H1 (cell line): ENCODE measurements around the gene HOATZ. TPM values are rescaled to one million over a fixed set of nuclear protein-coding genes. Genes with fewer than 3 reads are reported as not detected.

Experiments used
- CTCF ChIA-PET: fragments of 300-600 bp; sonication (Branson Sonifier 250); formaldehyde crosslinking; loops from one replicate; lab custom pipeline; 2021; ENCODE audit not compliant: partially characterized antibody; lab: Charles Lee
- POLR2A ChIA-PET: fragments of 300-600 bp; sonication (Branson Sonifier 250); formaldehyde crosslinking; loops from one replicate; lab custom pipeline; 2021; ENCODE audit warnings: inconsistent platforms; ENCODE audit not compliant: partially characterized antibody; lab: Charles Lee
- DNase-seq, 2 experiments: peaks; one replicate each; pipeline versions ENCODE4 v3.0.0 to v3.0.0-alpha.2; 2010 to 2022; ENCODE audit warnings: low spot score in 2 of 2, low read depth in 1 of 2, mixed read lengths in 1 of 2
- FAIRE-seq: peaks from 2 replicates; lab custom pipeline; 2011; peaks lifted over from hg19 to GRCh38; lab: Jason Lieb, UNC
- H2AFZ ChIP-seq: 2 replicates; pipeline ENCODE4 v1.8.1; 2012; ENCODE audit warnings: low read length, inconsistent platforms
- H2AK5ac ChIP-seq: 2 replicates; pipeline ENCODE4 v1.6.1; 2013; ENCODE audit warnings: low read depth, low read length
- H2BK120ac ChIP-seq: replicated peaks from 2 replicates; pipeline ENCODE3; 2013; ENCODE audit warnings: low read depth, low read length, inconsistent platforms
- H2BK12ac ChIP-seq: 2 replicates; pipeline ENCODE4 v1.6.1; 2013; ENCODE audit warnings: low read depth, low read length
- H2BK15ac ChIP-seq: 2 replicates; pipeline ENCODE4 v1.6.1; 2013; ENCODE audit warnings: low read length
- H2BK20ac ChIP-seq: 2 replicates; pipeline ENCODE4 v1.6.1; 2013; ENCODE audit warnings: low read length
- H2BK5ac ChIP-seq: 2 replicates; pipeline ENCODE4 v1.6.1; 2013; ENCODE audit warnings: low read depth, low read length
- H3K14ac ChIP-seq: 2 replicates; pipeline ENCODE4 v1.6.1; 2013; ENCODE audit warnings: inconsistent platforms; ENCODE audit not compliant: insufficient read length
- H3K18ac ChIP-seq: 2 replicates; pipeline ENCODE4 v1.6.1; 2013; ENCODE audit warnings: low read length; ENCODE audit errors: extremely low read depth
- H3K23ac ChIP-seq: 2 replicates; pipeline ENCODE4 v1.6.1; 2013; ENCODE audit warnings: inconsistent platforms; ENCODE audit not compliant: insufficient read length
- H3K23me2 ChIP-seq: 2 replicates; pipeline ENCODE4 v1.6.1; 2013; ENCODE audit warnings: low read depth, low read length
- H3K27ac ChIP-seq: 2 replicates; pipeline ENCODE4 v1.6.1; 2011; ENCODE audit warnings: low read depth, low read length, inconsistent platforms
- H3K27me3 ChIP-seq, 4 experiments: replicated peaks in 1 of 4; 1 replicate in 1 of 4; 2 replicates in 3 of 4; pipeline versions ENCODE4 v1.6.1 to v1.8.1; 2011 to 2013; ENCODE audit warnings: low read length in 3 of 4, mild to moderate bottlenecking in 3 of 4, inconsistent platforms in 2 of 4, mixed read lengths in 2 of 4, moderate library complexity in 1 of 4; ENCODE audit not compliant: control insufficient read depth in 3 of 4, insufficient read depth in 3 of 4; ENCODE audit errors: extremely low read depth in 1 of 4
- H3K36me3 ChIP-seq, 4 experiments: 2 replicates each; pipeline versions ENCODE4 v1.6.1 to v1.8.1; 2011 to 2013; ENCODE audit warnings: mild to moderate bottlenecking in 4 of 4, low read length in 3 of 4, moderate library complexity in 2 of 4, control low read depth in 1 of 4, inconsistent platforms in 1 of 4; ENCODE audit not compliant: insufficient read depth in 4 of 4, control insufficient read depth in 2 of 4
- H3K4ac ChIP-seq: replicated peaks from 2 replicates; pipeline ENCODE3; 2013; ENCODE audit warnings: low read length, low read depth, mixed read lengths, inconsistent platforms; ENCODE audit not compliant: insufficient read length
- H3K4me1 ChIP-seq, 4 experiments: replicated peaks in 1 of 4; 1 replicate in 1 of 4; 2 replicates in 3 of 4; pipeline versions ENCODE4 v1.6.1 to v1.8.1; 2011 to 2013; ENCODE audit warnings: low read length in 3 of 4, inconsistent platforms in 2 of 4, mixed read lengths in 1 of 4; ENCODE audit not compliant: insufficient read depth in 4 of 4, control insufficient read depth in 3 of 4
- H3K4me2 ChIP-seq, 2 experiments: 2 replicates each; pipeline versions ENCODE4 v1.6.1 to v1.8.1; 2011 to 2013; ENCODE audit warnings: low read depth in 2 of 2, low read length in 2 of 2, control low read depth in 1 of 2, inconsistent platforms in 1 of 2, mild to moderate bottlenecking in 1 of 2; ENCODE audit not compliant: insufficient read depth in 1 of 2
- H3K4me3 ChIP-seq, 4 experiments: fragments of 200-600, 300-600 bp in 1 of 4; sonication (generic), shearing (Covaris generic), sonication (Bioruptor Twin) in 1 of 4; 2 replicates each; pipeline versions ENCODE4 v1.5.1 to v1.8.1; 2011 to 2016; ENCODE audit warnings: low read length in 4 of 4, low read depth in 3 of 4, control low read depth in 2 of 4, inconsistent platforms in 2 of 4, mild to moderate bottlenecking in 2 of 4, mixed read lengths in 1 of 4, moderate library complexity in 1 of 4; ENCODE audit not compliant: insufficient read depth in 2 of 4; ENCODE audit errors: extremely low read depth in 1 of 4
- H3K56ac ChIP-seq: replicated peaks from 2 replicates; pipeline ENCODE3; 2013; ENCODE audit warnings: low read depth, mild to moderate bottlenecking, mixed read lengths, low read length, inconsistent platforms; ENCODE audit not compliant: insufficient read length
- H3K79me1 ChIP-seq: 2 replicates; pipeline ENCODE4 v1.6.1; 2013; ENCODE audit warnings: low read depth, low read length, control low read depth
- H3K79me2 ChIP-seq, 2 experiments: 2 replicates each; pipeline versions ENCODE4 v1.6.1 to v1.8.1; 2012 to 2013; ENCODE audit warnings: low read length in 2 of 2, mild to moderate bottlenecking in 2 of 2, inconsistent platforms in 1 of 2; ENCODE audit not compliant: insufficient read depth in 2 of 2, control insufficient read depth in 1 of 2
- H3K9ac ChIP-seq, 4 experiments: replicated peaks in 1 of 4; 1 replicate in 1 of 4; 2 replicates in 3 of 4; pipeline versions ENCODE4 v1.6.1 to v1.8.1; 2011 to 2013; ENCODE audit warnings: low read depth in 3 of 4, low read length in 3 of 4, control low read depth in 2 of 4, mild to moderate bottlenecking in 2 of 4, moderate library complexity in 2 of 4, inconsistent platforms in 1 of 4; ENCODE audit errors: extremely low read depth in 1 of 4
- H3K9me3 ChIP-seq, 2 experiments: 2 replicates each; pipeline versions ENCODE4 v1.6.1 to v1.8.1; 2012 to 2013; ENCODE audit warnings: mild to moderate bottlenecking in 2 of 2, moderate library complexity in 2 of 2, control low read depth in 1 of 2, inconsistent platforms in 1 of 2, low read depth in 1 of 2, low read length in 1 of 2, mixed read lengths in 1 of 2; ENCODE audit not compliant: insufficient read depth in 2 of 2
- H4K20me1 ChIP-seq, 2 experiments: replicated peaks in 1 of 2; 2 replicates each; pipeline versions ENCODE3 to v1.8.1; 2011 to 2013; ENCODE audit warnings: inconsistent platforms in 2 of 2, low read length in 2 of 2, mild to moderate bottlenecking in 1 of 2; ENCODE audit not compliant: insufficient read depth in 2 of 2, control insufficient read depth in 1 of 2
- H4K5ac ChIP-seq: 2 replicates; pipeline ENCODE4 v1.6.1; 2013; ENCODE audit warnings: low read length, low read depth, mixed read lengths, inconsistent platforms; ENCODE audit not compliant: insufficient read length
- H4K8ac ChIP-seq: 2 replicates; pipeline ENCODE4 v1.8.0; 2013; ENCODE audit warnings: mild to moderate bottlenecking, moderate library complexity, low read length, inconsistent platforms; ENCODE audit not compliant: insufficient read depth; ENCODE audit errors: extremely low read depth
- H4K91ac ChIP-seq: replicated peaks from 2 replicates; pipeline ENCODE3; 2013; ENCODE audit warnings: low read length, mixed read lengths, inconsistent platforms; ENCODE audit not compliant: insufficient read length
- ATF3 ChIP-seq: IDR thresholded peaks from 2 replicates; pipeline ENCODE4 v1.6.1; 2011; ENCODE audit warnings: low read depth, mild to moderate bottlenecking, low read length; ENCODE audit not compliant: insufficient read depth
- BRCA1 ChIP-seq: IDR thresholded peaks from 2 replicates; pipeline ENCODE4 v1.6.1; 2012; ENCODE audit warnings: low read depth, low read length, improper control_type of control experiment
- CBX5 ChIP-seq: fragments of 300-800, 300-1000 bp; sonication (generic); IDR thresholded peaks from 2 replicates; pipeline ENCODE4 v1.7.1; 2016; ENCODE audit warnings: antibody characterized with exemption, low read length, low read depth
- EZH2 ChIP-seq: fragments of 200-600 bp; sonication (generic); IDR thresholded peaks from 2 replicates; pipeline ENCODE4 v1.7.1; 2012; ENCODE audit warnings: low read depth, mild to moderate bottlenecking, moderate library complexity, low read length, inconsistent platforms; ENCODE audit not compliant: severe bottlenecking
- HDAC2 ChIP-seq, 2 experiments: fragments of 300-600 bp in 1 of 2; sonication (generic) in 1 of 2; IDR thresholded peaks; 2 replicates each; pipeline ENCODE4 v1.6.1; 2011 to 2012; ENCODE audit warnings: low read depth in 2 of 2, low read length in 2 of 2, mild to moderate bottlenecking in 2 of 2, moderate library complexity in 2 of 2, borderline replicate concordance in 1 of 2, inconsistent platforms in 1 of 2
- HDAC6 ChIP-seq: IDR thresholded peaks from one replicate; pipeline ENCODE4 v1.7.1; 2012; ENCODE audit warnings: low read depth, mild to moderate bottlenecking, inconsistent platforms, low read length, moderate library complexity
- KDM4A ChIP-seq: IDR thresholded peaks from one replicate; pipeline ENCODE4 v1.7.1; 2012; ENCODE audit warnings: low read depth, mild to moderate bottlenecking, moderate library complexity, low read length, inconsistent platforms; ENCODE audit not compliant: severe bottlenecking
- MAFK ChIP-seq: IDR thresholded peaks from 2 replicates; pipeline ENCODE4 v1.6.1; 2012; ENCODE audit warnings: low read depth, mild to moderate bottlenecking, improper control_type of control experiment, low read length
- NANOG ChIP-seq: IDR thresholded peaks from 2 replicates; pipeline ENCODE4 v1.6.1; 2011; ENCODE audit warnings: low read length, low read depth, mild to moderate bottlenecking, inconsistent platforms; ENCODE audit not compliant: insufficient read depth, poor library complexity, severe bottlenecking
- RBBP5 ChIP-seq: IDR thresholded peaks from 2 replicates; pipeline ENCODE4 v1.7.1; 2012; ENCODE audit warnings: low read depth, mild to moderate bottlenecking, inconsistent platforms, low read length, moderate library complexity, borderline replicate concordance
- RXRA ChIP-seq: IDR thresholded peaks from 2 replicates; pipeline ENCODE4 v1.6.1; 2011; ENCODE audit warnings: low read depth, mild to moderate bottlenecking, low read length, moderate library complexity; ENCODE audit not compliant: insufficient read depth
- TEAD4 ChIP-seq: IDR thresholded peaks from 2 replicates; pipeline ENCODE4 v1.6.1; 2012; ENCODE audit warnings: low read depth, low read length, inconsistent platforms, mixed read lengths
- WGBS, 2 experiments: shearing (Covaris generic) in 1 of 2; methylation state at CpG; one replicate each; pipeline versions ENCODE4 v1.1.6 to v1.1.7; 2013 to 2015; ENCODE audit warnings: low lambda C conversion rate in 2 of 2, mixed read lengths in 2 of 2, inconsistent platforms in 1 of 2, low coverage in 1 of 2, missing lambda C conversion rate in 1 of 2; ENCODE audit not compliant: insufficient replicate concordance in 2 of 2, insufficient coverage in 1 of 2, insufficient read length in 1 of 2; ENCODE audit errors: extremely low coverage in 1 of 2, missing lambda C conversion rate in 1 of 2; 5-methylcytosine and 5-hydroxymethylcytosine counted together
- polyA plus RNA-seq, 7 experiments: library from polyadenylated mRNA; depleted of rRNA in 3 of 7; stranded (reverse) in 5 of 7; unstranded in 2 of 7; fragments of >200 nt in 5 of 7; fragments of 200-250 nt in 2 of 7; gene quantifications; 1 replicate in 5 of 7; 2 replicates in 1 of 7; 4 replicates in 1 of 7; pipeline versions ENCODE4 v1.2.1 to v1.2.3, GENCODE V29; 2011 to 2013; ENCODE audit warnings: missing spikeins in 2 of 7, mixed read lengths in 2 of 7
- total RNA-seq: library from RNA; stranded (reverse); fragmentation: NEBNext Ultra II Directional; extraction: Animal tissue kit (Norgen Biotek cat#: 25700); gene quantifications from 2 replicates; pipeline ENCODE4 v1.2.1, GENCODE V29; 2021

HOATZ gene
- total and polyA plus RNA-seq, 2 of the 8 experiments (the other 6 are each of a cell fraction or from before 2014, with no cell fraction given): not detected

GRCh38 chr11:111526501-111526900 lies 11.9 kb downstream of the HOATZ start:
- no peak for FAIRE-seq
- no peak overlapping the region for H3K9ac ChIP-seq

More at GRCh38 chr11:111526501-111526900, 11.9 kb downstream of the HOATZ start:
- Histone ChIP-seq H3K56ac (no peak overlapping the region), H2BK15ac (no peak overlapping the region), H4K8ac (no peak overlapping the region), H3K4ac (no peak overlapping the region), H3K23ac (no peak overlapping the region), H3K27ac (no peak overlapping the region), H4K91ac (no peak overlapping the region), H3K4me3 (no peak overlapping the region), H3K79me1 (no peaks in the 10 kb centered on the region)
- WGBS, 2 experiments: 80% methylated on average over 1 of the region's 1 CpG; no CpG with 5 or more reads in 1 of the 2 experiments
- no peak for DNase-seq
- TF ChIP-seq KDM4A: no peak
- TF ChIP-seq RBBP5: no peak
- no peak for TF ChIP-seq EZH2
- no peak for TF ChIP-seq RXRA
- no peak for TF ChIP-seq HDAC6
- no peak for TF ChIP-seq HDAC2 (IDR thresholded peaks at IDR 0.05; ENCODE audit: borderline replicate concordance in 1 of 2, low read depth in 2 of 2, low read length in 2 of 2)
- no peak for TF ChIP-seq BRCA1
- no peak for TF ChIP-seq CBX5
- TF ChIP-seq NANOG: no peak
- no peak for TF ChIP-seq ATF3
- no peak for TF ChIP-seq TEAD4
- TF ChIP-seq MAFK: no peak
- TF ChIP-seq, all 59 proteins: peak for 0
- H2BK5ac ChIP-seq: no peak overlapping the region
- no peaks in the 10 kb centered on the region for H3K4me1 ChIP-seq
- H3K36me3 ChIP-seq: no peaks in the 10 kb centered on the region
- H4K20me1 ChIP-seq: no peaks in the 10 kb centered on the region
- no peak overlapping the region for H3K18ac ChIP-seq
- H3K9me3 ChIP-seq: no peaks in the 10 kb centered on the region
- H2BK12ac ChIP-seq: no peak overlapping the region
- no peaks in the 10 kb centered on the region for H3K79me2 ChIP-seq
- no peak overlapping the region for H2BK120ac ChIP-seq
- no peak overlapping the region for H2AFZ ChIP-seq
- no peaks in the 10 kb centered on the region for H3K23me2 ChIP-seq
- POLR2A ChIA-PET: no interaction called here
- CTCF ChIA-PET: interaction anchor here (1.2 kb wide), 1 partner anchor 13 kb away, joined by 5 read pairs; no protein-coding TSS in a partner anchor
- H2BK20ac ChIP-seq: no peak overlapping the region
- no peak overlapping the region for H3K14ac ChIP-seq
- H2AK5ac ChIP-seq: no peak overlapping the region
- H3K4me2 ChIP-seq: no peak overlapping the region
- no peak overlapping the region for H4K5ac ChIP-seq
- no peaks in the 10 kb centered on the region for H3K27me3 ChIP-seq
